Measurements from ENCODE around the gene ARL6IP4. TPM values are rescaled to one million over a fixed set of nuclear protein-coding genes. Genes with fewer than 3 reads are reported as not detected.
A peak's percentile ranks its signal among the peaks of the same experiment; 100 is the strongest.

The ARL6IP4 gene
- total and polyA plus RNA-seq, 11 donors = 123 to 325 (median 148) TPM

- intact Hi-C loops (cut with DNase I) = no loop called here
- Histone ChIP-seq H3K27ac (peak within 1 kb of the TSS in 11 of 12 donors; percentile 13 to 79 (median 61)), H3K4me3 (peak within 1 kb of the TSS; percentile 53 to 94 (median 70)), H3K9me3 (no peaks in the 10 kb centered on the region), H3K36me3 (no peaks in the 10 kb centered on the region), H3K4me1 (peaks cover 0 to 53% (median 30%) of the 10 kb centered on the region in 12 donors), H3K27me3 (no peaks in the 10 kb centered on the region)
- peak in 1 of 2 donors; percentile 78 for TF ChIP-seq POLR2A (IDR thresholded peaks at IDR 0.05)
- TF ChIP-seq CTCF (IDR thresholded peaks at IDR 0.05) = no peak
- peak; percentile 93 to 97 (median 94) for DNase-seq
- 1 to 3% (median 2%) methylated on average over 18 to 55 of the region's 55 CpGs for WGBS, 4 donors
- peak; percentile 80 to 94 (median 92) for ATAC-seq
Measured at GRCh38 chr12:122965851-122966742, 14.4 kb upstream of the ARL6IP4 start, which contains the start of gene ABCB9. TSS of gene ABCB9 (minus strand) at chr12:122966463. CDS start at chr12:122960235, 6,228 bp downstream.

- 57 to 66% (median 61%) methylated on average over 15 of the region's 15 CpGs for WGBS, 4 donors
- peak overlapping the region in 7 of 12 donors; percentile 11 to 69 (median 41) for H3K27ac ChIP-seq
- H3K4me3 ChIP-seq = peak overlapping the region in 10 of 12 donors; percentile 53 to 94 (median 70)
- H3K27me3 ChIP-seq = no peaks in the 10 kb centered on the region
- peaks cover 0 to 46% (median 26%) of the 10 kb centered on the region in 12 donors for H3K4me1 ChIP-seq
- ATAC-seq (no peak), DNase-seq (no peak)
- intact Hi-C loops (cut with DNase I) = no loop called here
- TF ChIP-seq CTCF (IDR thresholded peaks at IDR 0.05) (no peak), POLR2A (IDR thresholded peaks at IDR 0.05) (no peak)
- H3K36me3 ChIP-seq = no peaks in the 10 kb centered on the region
- H3K9me3 ChIP-seq = no peaks in the 10 kb centered on the region
Measured at GRCh38 chr12:122966743-122967550, 13.5 kb upstream of the ARL6IP4 start.

GRCh38 chr12:122968104-122968503 is 12.4 kb upstream of the ARL6IP4 start:
- peaks cover 0 to 35% (median 22%) of the 10 kb centered on the region in 12 donors for H3K4me1 ChIP-seq
- 79 to 87% (median 85%) methylated on average over 2 of the region's 2 CpGs for WGBS, 4 donors
- intact Hi-C loops (cut with DNase I) = no loop called here
- H3K27me3 ChIP-seq = no peaks in the 10 kb centered on the region
- no peak overlapping the region for H3K4me3 ChIP-seq
- H3K27ac ChIP-seq = no peak overlapping the region
- ATAC-seq (no peak), DNase-seq (no peak)
- H3K36me3 ChIP-seq = no peaks in the 10 kb centered on the region
- no peak for TF ChIP-seq POLR2A (IDR thresholded peaks at IDR 0.05)
- no peak for TF ChIP-seq CTCF (IDR thresholded peaks at IDR 0.05)
- H3K9me3 ChIP-seq = no peaks in the 10 kb centered on the region

- intact Hi-C loops (cut with DNase I) = no loop called here
Measured at GRCh38 chr12:122969676-122970075, 10.8 kb upstream of the ARL6IP4 start.

More at GRCh38 chr12:122969676-122970075, 10.8 kb upstream of the ARL6IP4 start:
- H3K27me3 ChIP-seq = no peaks in the 10 kb centered on the region
- H3K4me1 ChIP-seq = peaks cover 0 to 27% (median 18%) of the 10 kb centered on the region in 12 donors
- H3K27ac ChIP-seq = no peak overlapping the region
- H3K4me3 ChIP-seq = no peak overlapping the region
- H3K9me3 ChIP-seq = no peaks in the 10 kb centered on the region
- TF ChIP-seq CTCF (IDR thresholded peaks at IDR 0.05) (no peak), POLR2A (IDR thresholded peaks at IDR 0.05) (no peak)
- 49 to 52% (median 50%) methylated on average over 4 of the region's 4 CpGs for WGBS, 4 donors
- no peaks in the 10 kb centered on the region for H3K36me3 ChIP-seq
- no peak for DNase-seq
- ATAC-seq = no peak
